ENCODE results near the gene ODF2L.

- TF ChIP-seq EP300 (IDR thresholded peaks at IDR 0.05) (no peak), CTCF (IDR thresholded peaks at IDR 0.05) (no peak), POLR2A (IDR thresholded peaks at IDR 0.05) (no peak), POLR2AphosphoS5 (IDR thresholded peaks at IDR 0.05) (no peak)
Measured at GRCh38 chr1:86394416-86394815, 1.7 kb downstream of the ODF2L start.
